Left ventricle myocardium inferior (tissue), 1 donor: Measurements from ENCODE around the gene ENOX2. TPM values are rescaled to one million over a fixed set of nuclear protein-coding genes. Genes with fewer than 3 reads are reported as not detected.
A peak's percentile ranks its signal among the peaks of the same experiment; 100 is the strongest.

Experiments
- DNase-seq: peaks from one replicate; pipeline ENCODE4 v3.0.0-alpha.2; 2020
- H3K27ac ChIP-seq: fragments of 200-600 bp; replicated peaks from 2 replicates; pipeline ENCODE4 v1.8.0; 2021
- H3K27me3 ChIP-seq: fragments of 200-600 bp; 2 replicates; pipeline ENCODE4 v1.8.0; 2021; ENCODE audit warnings: low read depth
- H3K36me3 ChIP-seq: fragments of 200-600 bp; 2 replicates; pipeline ENCODE4 v1.8.0; 2021
- H3K4me1 ChIP-seq: fragments of 200-600 bp; 2 replicates; pipeline ENCODE4 v1.8.0; 2021
- H3K4me3 ChIP-seq: fragments of 200-600 bp; 2 replicates; pipeline ENCODE4 v1.8.0; 2021; ENCODE audit warnings: mild to moderate bottlenecking, moderate library complexity
- H3K9me3 ChIP-seq: fragments of 200-600 bp; replicated peaks from 2 replicates; pipeline ENCODE4 v1.8.0; 2021
- CTCF ChIP-seq: fragments of 200-600 bp; IDR thresholded peaks from 2 replicates; pipeline ENCODE4 v1.8.0; 2021; ENCODE audit warnings: antibody characterized with exemption, mild to moderate bottlenecking, borderline replicate concordance
- intact Hi-C: fragments of 100-400 bp; cut with micrococcal nuclease; formaldehyde crosslinking; loops from one replicate; pipeline ENCODE4 v1.11.0; 2022
- total RNA-seq: library from RNA; stranded (reverse); fragmentation: NEBNext Ultra II Directional; extraction: Animal tissue kit (Norgen Biotek cat#: 25700); gene quantifications from one replicate; pipeline ENCODE4 v1.2.1, GENCODE V29; 2021
- donor health status: DM: no; HTN: yes; CAD: no; lungs with severe emphysema.

The ENOX2 gene
- total RNA-seq, 1 donor from 2014 or later, result 14.1 TPM

DNA sequence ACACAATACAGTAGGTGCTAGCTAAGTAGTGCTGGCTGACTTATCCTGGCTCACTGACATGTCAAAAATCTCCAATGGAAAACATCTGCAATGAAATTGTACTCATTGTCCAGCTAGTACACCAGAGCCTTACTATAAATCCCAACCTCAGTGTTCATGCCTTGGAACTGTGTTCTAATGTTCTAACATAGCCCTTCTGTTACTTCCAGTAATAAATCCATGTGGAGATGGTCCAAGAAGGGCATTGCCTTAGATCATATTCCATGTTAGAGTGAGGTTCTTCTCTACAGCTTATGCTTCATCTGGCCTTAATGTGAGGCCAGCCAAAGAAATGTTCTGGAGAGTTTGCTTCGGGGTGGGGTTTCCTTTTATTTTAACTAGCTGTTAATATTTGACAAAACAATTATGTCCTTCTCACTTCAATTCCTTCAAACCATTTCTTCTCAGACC is 25.1 kb downstream of the ENOX2 start:
- Histone ChIP-seq H3K4me1 (peaks cover 25% of the 10 kb centered on the region), H3K36me3 (no peaks in the 10 kb centered on the region), H3K4me3 (no peak overlapping the region), H3K27me3 (no peaks in the 10 kb centered on the region), H3K27ac (peak overlapping the region; percentile 51), H3K9me3 (no peaks in the 10 kb centered on the region)
- no peak for TF ChIP-seq CTCF
- no peak for DNase-seq
- intact Hi-C loops, result no loop called here

GRCh38 chrX:130876226-130876625 is 26.8 kb downstream of the ENOX2 start:
- H3K9me3 ChIP-seq, result no peaks in the 10 kb centered on the region
- peaks cover 25% of the 10 kb centered on the region for H3K4me1 ChIP-seq
- H3K4me3 ChIP-seq, result no peak overlapping the region
- intact Hi-C loops, result no loop called here
- H3K36me3 ChIP-seq, result no peaks in the 10 kb centered on the region
- no peak overlapping the region for H3K27ac ChIP-seq
- TF ChIP-seq CTCF, result no peak
- DNase-seq, result no peak
- H3K27me3 ChIP-seq, result no peaks in the 10 kb centered on the region

DNA sequence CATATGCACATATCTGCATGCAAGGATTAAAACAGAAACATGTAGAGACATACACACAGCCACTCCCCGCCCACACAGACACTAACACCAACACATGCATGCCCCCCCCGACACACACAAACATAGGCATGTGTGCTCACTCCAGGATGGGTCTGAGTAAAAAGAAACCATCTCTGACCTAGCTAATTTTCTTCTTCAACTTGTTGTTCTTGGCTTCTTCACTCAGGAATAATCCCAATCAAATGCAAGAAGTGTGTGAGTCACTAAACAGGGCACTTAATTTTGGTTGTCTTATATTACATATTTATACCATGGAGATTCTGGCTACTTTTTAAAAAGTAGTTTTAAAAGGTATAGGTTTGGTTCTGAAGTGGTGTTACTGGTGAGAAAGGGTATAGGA is 28.3 kb downstream of the ENOX2 start:
- peaks cover 25% of the 10 kb centered on the region for H3K4me1 ChIP-seq
- no peaks in the 10 kb centered on the region for H3K27me3 ChIP-seq
- no peaks in the 10 kb centered on the region for H3K36me3 ChIP-seq
- intact Hi-C loops, result no loop called here
- TF ChIP-seq CTCF, result no peak
- no peaks in the 10 kb centered on the region for H3K9me3 ChIP-seq
- H3K4me3 ChIP-seq, result no peak overlapping the region
- no peak for DNase-seq
- H3K27ac ChIP-seq, result no peak overlapping the region

DNA sequence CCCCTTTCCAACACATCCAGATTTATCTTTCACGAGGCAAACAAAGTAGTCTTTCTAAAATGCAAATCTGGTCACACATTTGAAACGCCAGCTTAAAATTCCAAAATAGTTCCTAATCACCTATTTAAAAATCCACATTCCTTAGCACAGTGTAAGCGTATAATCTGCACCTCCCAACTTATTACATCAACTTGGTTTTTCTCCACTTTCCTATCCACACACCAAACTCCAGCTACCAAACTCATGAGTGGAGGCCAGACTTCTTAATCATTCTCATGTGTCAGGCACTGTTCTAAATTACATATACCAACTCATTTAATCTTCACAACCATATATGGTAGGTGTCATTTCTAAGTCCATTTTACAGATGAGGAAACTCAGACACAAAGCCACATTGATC is 33.8 kb downstream of the ENOX2 start:
- no peak for DNase-seq
- TF ChIP-seq CTCF, result no peak
- no peaks in the 10 kb centered on the region for H3K9me3 ChIP-seq
- no peaks in the 10 kb centered on the region for H3K36me3 ChIP-seq
- intact Hi-C loops, result no loop called here
- H3K27me3 ChIP-seq, result no peaks in the 10 kb centered on the region
- no peaks in the 10 kb centered on the region for H3K4me1 ChIP-seq
- H3K27ac ChIP-seq, result no peak overlapping the region
- no peak overlapping the region for H3K4me3 ChIP-seq

DNA sequence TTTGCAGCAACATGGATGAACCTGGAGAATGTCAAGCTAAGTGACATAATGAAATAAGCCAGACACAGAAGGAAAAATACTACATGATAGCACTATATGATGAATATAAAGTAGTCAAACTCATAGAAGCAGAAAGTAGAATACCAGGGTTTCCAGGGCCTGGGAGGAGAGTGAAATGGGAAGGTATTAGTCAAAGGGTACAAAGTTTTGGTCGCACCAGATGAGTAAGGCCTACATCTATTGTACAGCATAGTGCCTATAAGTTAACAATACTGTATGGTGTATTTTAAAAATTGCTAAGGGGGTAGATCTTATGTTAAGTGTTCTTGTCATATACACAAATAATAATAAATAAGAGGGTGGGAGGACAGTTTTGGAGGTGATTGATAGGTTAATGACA is 41.5 kb downstream of the ENOX2 start:
- H3K9me3 ChIP-seq, result no peaks in the 10 kb centered on the region
- no peak for TF ChIP-seq CTCF

GRCh38 chrX:130857207-130857606 is 45.8 kb downstream of the ENOX2 start:
- no peaks in the 10 kb centered on the region for H3K36me3 ChIP-seq
- intact Hi-C loops, result no loop called here
- H3K27me3 ChIP-seq, result no peaks in the 10 kb centered on the region
- H3K27ac ChIP-seq, result no peak overlapping the region
- DNase-seq, result no peak
- H3K4me3 ChIP-seq, result no peak overlapping the region
- peaks cover 9% of the 10 kb centered on the region for H3K9me3 ChIP-seq
- H3K4me1 ChIP-seq, result no peaks in the 10 kb centered on the region
- TF ChIP-seq CTCF, result no peak

More for the DNA sequence above, 41.5 kb downstream of the ENOX2 start:
- H3K36me3 ChIP-seq, result no peaks in the 10 kb centered on the region
- no peaks in the 10 kb centered on the region for H3K27me3 ChIP-seq
- no peak overlapping the region for H3K27ac ChIP-seq
- intact Hi-C loops, result no loop called here
- no peak overlapping the region for H3K4me3 ChIP-seq
- no peaks in the 10 kb centered on the region for H3K4me1 ChIP-seq
- DNase-seq, result no peak
